Panc1 (cell line): ENCODE results near the gene MUC22.

Experiments used
- POLR2AphosphoS5 ChIP-seq: IDR thresholded peaks from 2 replicates; pipeline ENCODE4 v1.6.1; 2012; ENCODE audit warnings: mild to moderate bottlenecking, low read depth, low read length, moderate library complexity
- SIN3A ChIP-seq: IDR thresholded peaks from 2 replicates; pipeline ENCODE4 v1.6.1; 2012; ENCODE audit warnings: low read depth, mild to moderate bottlenecking, low read length, moderate library complexity, borderline replicate concordance; ENCODE audit not compliant: insufficient read depth
- TF ChIP-seq, protein P1 (sequence below): fragments of 450-650 bp; IDR thresholded peaks from 2 replicates; pipeline ENCODE4 v1.5.1; 2017; ENCODE audit warnings: mild to moderate bottlenecking

DNA sequence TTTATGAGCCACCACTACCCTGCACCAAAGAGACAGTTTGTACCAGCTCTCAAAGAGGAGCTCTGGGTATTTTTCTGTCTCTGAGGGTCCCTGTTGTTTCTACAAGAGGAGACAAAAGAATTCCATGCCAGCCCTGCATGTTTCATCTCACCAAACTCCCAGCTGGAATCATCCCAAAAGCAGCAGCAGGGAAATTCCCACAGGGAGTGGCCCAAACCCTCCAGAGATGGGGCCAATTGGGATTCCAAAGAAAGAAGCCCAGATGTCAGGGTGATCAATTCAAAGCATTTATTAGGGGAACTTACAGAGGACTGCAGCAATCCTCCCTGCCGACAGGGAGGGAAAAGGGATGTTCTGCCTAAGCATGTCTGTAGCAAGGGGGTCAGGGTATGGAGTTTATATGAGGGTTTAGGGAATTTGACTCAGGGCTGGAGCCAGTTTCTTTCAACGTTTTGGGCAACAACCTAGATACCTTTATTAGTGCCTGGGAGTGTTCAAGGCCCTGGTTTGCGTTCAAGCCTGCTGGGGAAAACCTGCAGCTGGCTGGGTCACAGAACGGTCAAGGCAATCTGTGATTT lies 47.2 kb downstream of the MUC22 start:
- TF ChIP-seq, protein P1, sequence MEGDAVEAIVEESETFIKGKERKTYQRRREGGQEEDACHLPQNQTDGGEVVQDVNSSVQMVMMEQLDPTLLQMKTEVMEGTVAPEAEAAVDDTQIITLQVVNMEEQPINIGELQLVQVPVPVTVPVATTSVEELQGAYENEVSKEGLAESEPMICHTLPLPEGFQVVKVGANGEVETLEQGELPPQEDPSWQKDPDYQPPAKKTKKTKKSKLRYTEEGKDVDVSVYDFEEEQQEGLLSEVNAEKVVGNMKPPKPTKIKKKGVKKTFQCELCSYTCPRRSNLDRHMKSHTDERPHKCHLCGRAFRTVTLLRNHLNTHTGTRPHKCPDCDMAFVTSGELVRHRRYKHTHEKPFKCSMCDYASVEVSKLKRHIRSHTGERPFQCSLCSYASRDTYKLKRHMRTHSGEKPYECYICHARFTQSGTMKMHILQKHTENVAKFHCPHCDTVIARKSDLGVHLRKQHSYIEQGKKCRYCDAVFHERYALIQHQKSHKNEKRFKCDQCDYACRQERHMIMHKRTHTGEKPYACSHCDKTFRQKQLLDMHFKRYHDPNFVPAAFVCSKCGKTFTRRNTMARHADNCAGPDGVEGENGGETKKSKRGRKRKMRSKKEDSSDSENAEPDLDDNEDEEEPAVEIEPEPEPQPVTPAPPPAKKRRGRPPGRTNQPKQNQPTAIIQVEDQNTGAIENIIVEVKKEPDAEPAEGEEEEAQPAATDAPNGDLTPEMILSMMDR, result no peak
- TF ChIP-seq POLR2AphosphoS5, result no peak
- no peak for TF ChIP-seq SIN3A
